GM12878 (cell line): Measurements from ENCODE around the gene CD2BP2. TPM values are rescaled to one million over a fixed set of nuclear protein-coding genes. Genes with fewer than 3 reads are reported as not detected.

Experiments
- ASH2L ChIP-seq: fragments of 300-600, 200-600 bp; sonication (generic); IDR thresholded peaks from 2 replicates; pipeline ENCODE4 v1.6.1; 2017; ENCODE audit warnings: low read depth, mild to moderate bottlenecking, borderline replicate concordance
- BCL3 ChIP-seq: IDR thresholded peaks from 2 replicates; pipeline ENCODE4 v1.6.1; 2011; ENCODE audit warnings: borderline replicate concordance, low read depth, mild to moderate bottlenecking, moderate library complexity, low read length; ENCODE audit not compliant: insufficient read depth, poor library complexity, severe bottlenecking
- CBX3 ChIP-seq: fragments of 200-600 bp; sonication (generic); IDR thresholded peaks from 2 replicates; pipeline ENCODE4 v1.6.1; 2016; ENCODE audit warnings: low read depth, borderline replicate concordance
- CBX5 ChIP-seq: sonication (generic); IDR thresholded peaks from 2 replicates; pipeline ENCODE4 v1.6.1; 2016; ENCODE audit warnings: low read depth, moderate library complexity, mild to moderate bottlenecking, inconsistent platforms
- EGR1 ChIP-seq, 2 experiments: IDR thresholded peaks; 1 replicate in 1 of 2; 2 replicates in 1 of 2; pipeline ENCODE4 v1.6.1; 2011 to 2012; ENCODE audit warnings: low read depth in 2 of 2, low read length in 2 of 2, borderline replicate concordance in 1 of 2, mild to moderate bottlenecking in 1 of 2, moderate library complexity in 1 of 2
- ELK1 ChIP-seq: IDR thresholded peaks from 2 replicates; pipeline ENCODE4 v1.6.1; 2012; ENCODE audit warnings: low read depth, low read length, improper control_type of control experiment
- JUND ChIP-seq: IDR thresholded peaks from 2 replicates; pipeline ENCODE4 v1.6.1; 2012; ENCODE audit warnings: low read depth, mild to moderate bottlenecking, low read length, improper control_type of control experiment, moderate library complexity
- KAT2A ChIP-seq: conservative IDR thresholded peaks from 2 replicates; pipeline ENCODE4 v1.6.1; 2011; ENCODE audit warnings: low read depth, low read length; ENCODE audit not compliant: control insufficient read depth
- KDM1A ChIP-seq: fragments of 200-600 bp; sonication (generic); IDR thresholded peaks from 2 replicates; pipeline ENCODE4 v1.6.1; 2016; ENCODE audit warnings: borderline replicate concordance
- PML ChIP-seq: IDR thresholded peaks from 2 replicates; pipeline ENCODE4 v1.6.1; 2012; ENCODE audit warnings: low read length, inconsistent platforms
- POLR2AphosphoS2 ChIP-seq: IDR thresholded peaks from 2 replicates; pipeline ENCODE4 v1.6.1; 2011; ENCODE audit warnings: low read depth, mild to moderate bottlenecking, low read length, improper control_type of control experiment, moderate library complexity
- RUNX3 ChIP-seq: IDR thresholded peaks from 2 replicates; pipeline ENCODE4 v1.6.1; 2012; ENCODE audit warnings: low read length, inconsistent platforms
- SP1 ChIP-seq: IDR thresholded peaks from one replicate; pipeline ENCODE4 v1.6.1; 2011; ENCODE audit warnings: low read depth, low read length
- STAT1 ChIP-seq: fragments of 450-650 bp; conservative IDR thresholded peaks from 2 replicates; pipeline ENCODE4 v1.6.1; 2014; ENCODE audit warnings: antibody characterized with exemption, mild to moderate bottlenecking
- SUPT20H ChIP-seq: IDR thresholded peaks from 2 replicates; pipeline ENCODE4 v1.6.1; 2011; ENCODE audit warnings: low read depth, mild to moderate bottlenecking, low read length, moderate library complexity, borderline replicate concordance; ENCODE audit not compliant: control insufficient read depth
- TBL1XR1 ChIP-seq: IDR thresholded peaks from 2 replicates; pipeline ENCODE4 v1.6.1; 2012; ENCODE audit warnings: low read depth, low read length, improper control_type of control experiment
- ZBED1 ChIP-seq: IDR thresholded peaks from 2 replicates; pipeline ENCODE4 v1.6.1; 2016; ENCODE audit warnings: borderline replicate concordance
- ZBTB33 ChIP-seq: fragments of 450-650 bp; IDR thresholded peaks from 2 replicates; pipeline ENCODE4 v1.6.1; 2017; ENCODE audit warnings: mild to moderate bottlenecking
- polyA plus RNA-seq, 11 experiments: library from polyadenylated mRNA; depleted of rRNA in 4 of 11; unstranded in 6 of 11; stranded (reverse) in 5 of 11; fragments of >200 nt; fragmentation: Nextera tagmentation in 4 of 11; fragmentation: Illumina TruSeq in 1 of 11; extraction: Ambion mirVana in 4 of 11; extraction: Trizol in 1 of 11; gene quantifications; 1 replicate in 1 of 11; 2 replicates in 10 of 11; pipeline versions ENCODE4 v1.2.1 to v1.2.3, GENCODE V29; 2011 to 2016; ENCODE audit warnings: inconsistent platforms in 2 of 11, missing spikeins in 2 of 11, low read depth in 1 of 11
- total RNA-seq, 4 experiments: library from RNA; depleted of rRNA in 3 of 4; stranded (reverse); fragments of >200 nt in 3 of 4; fragmentation: Illumina TruSeq in 1 of 4; extraction: Trizol in 1 of 4; gene quantifications; 2 replicates each; pipeline versions ENCODE4 v1.2.1 to v1.2.3, GENCODE V29; 2013 to 2021
- TF ChIP-seq, protein P1 (sequence below): fragments of 450-650 bp; IDR thresholded peaks from 2 replicates; pipeline ENCODE4 v1.6.1; 2016; ENCODE audit warnings: mild to moderate bottlenecking, moderate library complexity, borderline replicate concordance
- TF ChIP-seq, protein P2 (sequence below): IDR thresholded peaks from 2 replicates; pipeline ENCODE4 v1.6.1; 2011; ENCODE audit warnings: low read depth, mild to moderate bottlenecking, low read length, moderate library complexity, borderline replicate concordance; ENCODE audit errors: extremely low read depth

The CD2BP2 gene
- total and polyA plus RNA-seq, 10 of the 15 experiments (the other 5 are each of a cell fraction or from before 2014, with no cell fraction given), result 3.3 to 47.9 (median 31.8) TPM

GRCh38 chr16:30355144-30355953 lies at the start of gene CD2BP2 (continued):
- TF ChIP-seq, protein P1, sequence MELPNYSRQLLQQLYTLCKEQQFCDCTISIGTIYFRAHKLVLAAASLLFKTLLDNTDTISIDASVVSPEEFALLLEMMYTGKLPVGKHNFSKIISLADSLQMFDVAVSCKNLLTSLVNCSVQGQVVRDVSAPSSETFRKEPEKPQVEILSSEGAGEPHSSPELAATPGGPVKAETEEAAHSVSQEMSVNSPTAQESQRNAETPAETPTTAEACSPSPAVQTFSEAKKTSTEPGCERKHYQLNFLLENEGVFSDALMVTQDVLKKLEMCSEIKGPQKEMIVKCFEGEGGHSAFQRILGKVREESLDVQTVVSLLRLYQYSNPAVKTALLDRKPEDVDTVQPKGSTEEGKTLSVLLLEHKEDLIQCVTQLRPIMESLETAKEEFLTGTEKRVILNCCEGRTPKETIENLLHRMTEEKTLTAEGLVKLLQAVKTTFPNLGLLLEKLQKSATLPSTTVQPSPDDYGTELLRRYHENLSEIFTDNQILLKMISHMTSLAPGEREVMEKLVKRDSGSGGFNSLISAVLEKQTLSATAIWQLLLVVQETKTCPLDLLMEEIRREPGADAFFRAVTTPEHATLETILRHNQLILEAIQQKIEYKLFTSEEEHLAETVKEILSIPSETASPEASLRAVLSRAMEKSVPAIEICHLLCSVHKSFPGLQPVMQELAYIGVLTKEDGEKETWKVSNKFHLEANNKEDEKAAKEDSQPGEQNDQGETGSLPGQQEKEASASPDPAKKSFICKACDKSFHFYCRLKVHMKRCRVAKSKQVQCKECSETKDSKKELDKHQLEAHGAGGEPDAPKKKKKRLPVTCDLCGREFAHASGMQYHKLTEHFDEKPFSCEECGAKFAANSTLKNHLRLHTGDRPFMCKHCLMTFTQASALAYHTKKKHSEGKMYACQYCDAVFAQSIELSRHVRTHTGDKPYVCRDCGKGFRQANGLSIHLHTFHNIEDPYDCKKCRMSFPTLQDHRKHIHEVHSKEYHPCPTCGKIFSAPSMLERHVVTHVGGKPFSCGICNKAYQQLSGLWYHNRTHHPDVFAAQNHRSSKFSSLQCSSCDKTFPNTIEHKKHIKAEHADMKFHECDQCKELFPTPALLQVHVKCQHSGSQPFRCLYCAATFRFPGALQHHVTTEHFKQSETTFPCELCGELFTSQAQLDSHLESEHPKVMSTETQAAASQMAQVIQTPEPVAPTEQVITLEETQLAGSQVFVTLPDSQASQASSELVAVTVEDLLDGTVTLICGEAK, result peak; percentile 97
- TF ChIP-seq RUNX3, result peak; percentile 53
- TF ChIP-seq KAT2A, result no peak
- peak; percentile 74 for TF ChIP-seq ELK1
- TF ChIP-seq CBX5, result no peak
- peak; percentile 78; the same call in 1 of the 2 replicates for TF ChIP-seq PML
- TF ChIP-seq ZBED1, result no peak
- no peak for TF ChIP-seq ASH2L
- no peak for TF ChIP-seq ZBTB33
- TF ChIP-seq TBL1XR1, result peak; percentile 61; the same call in 1 of the 2 replicates
- no peak for TF ChIP-seq KDM1A
- no peak for TF ChIP-seq CBX3
- peak; percentile 59; the same call in 1 of the 2 replicates for TF ChIP-seq POLR2AphosphoS2
- TF ChIP-seq SUPT20H, result no peak
- TF ChIP-seq SP1, result peak; percentile 14
- TF ChIP-seq JUND, result no peak
- peak; percentile 27; the same call in 1 of the 2 replicates for TF ChIP-seq STAT1
- TF ChIP-seq BCL3, result peak; percentile 43
- peak in 1 of 2 experiments; percentile 89; a peak in 2 of 3 replicates for TF ChIP-seq EGR1 (IDR thresholded peaks at IDR 0.05; ENCODE audit: borderline replicate concordance in 1 of 2, low read depth in 2 of 2, low read length in 2 of 2)
- TF ChIP-seq, protein P2, sequence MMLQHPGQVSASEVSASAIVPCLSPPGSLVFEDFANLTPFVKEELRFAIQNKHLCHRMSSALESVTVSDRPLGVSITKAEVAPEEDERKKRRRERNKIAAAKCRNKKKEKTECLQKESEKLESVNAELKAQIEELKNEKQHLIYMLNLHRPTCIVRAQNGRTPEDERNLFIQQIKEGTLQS, result peak; percentile 61; the same call in 1 of the 2 replicates
